ENCODE measurements around the gene STPG3. TPM values are rescaled to one million over a fixed set of nuclear protein-coding genes. Genes with fewer than 3 reads are reported as not detected.

Gene STPG3
- total and polyA plus RNA-seq, 2 of the 13 experiments (the other 11 are each of a cell fraction or from before 2014, with no cell fraction given): not detected

DNA sequence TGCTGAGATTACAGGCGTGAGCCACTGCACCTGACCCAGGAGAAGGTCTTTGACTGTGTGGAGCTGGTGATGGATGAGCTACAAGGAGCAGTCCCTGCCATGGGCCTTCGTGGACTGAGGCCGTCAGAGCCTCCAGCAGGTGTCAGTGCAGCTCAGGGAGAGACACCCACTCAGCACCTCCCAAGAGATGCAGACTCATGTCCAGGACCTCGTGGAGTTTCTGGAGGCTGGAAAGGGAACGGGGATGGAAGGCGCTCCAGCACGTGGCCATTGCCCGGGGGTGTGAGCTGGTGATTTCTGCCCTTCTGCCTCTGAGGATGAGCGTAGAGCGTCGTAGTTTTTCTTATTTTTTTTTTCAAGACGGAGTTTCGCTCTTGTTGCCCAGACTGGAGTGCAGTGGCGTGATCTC, 35.9 kb downstream of the STPG3 start (continued):
- TF ChIP-seq CBX5 (CRISPR knock-in tag; IDR thresholded peaks at IDR 0.05; ENCODE audit: borderline replicate concordance) (peak; percentile 24; the same call in 1 of the 2 replicates), STAG1 (CRISPR knock-in tag; IDR thresholded peaks at IDR 0.05) (peak; percentile 91), ZFP82 (CRISPR knock-in tag; IDR thresholded peaks at IDR 0.05; ENCODE audit: borderline replicate concordance) (no peak), IKZF1 (IDR thresholded peaks at IDR 0.05) (no peak), ZNF329 (CRISPR knock-in tag; IDR thresholded peaks at IDR 0.05; ENCODE audit: low read depth) (no peak), IRX3 (CRISPR knock-in tag; IDR thresholded peaks at IDR 0.05; ENCODE audit: borderline replicate concordance, low read depth) (no peak), ATRX (CRISPR knock-in tag; IDR thresholded peaks at IDR 0.05; ENCODE audit: borderline replicate concordance) (no peak), NR2F6 (IDR thresholded peaks at IDR 0.05) (no peak), NR2F6 (CRISPR knock-in tag; IDR thresholded peaks at IDR 0.05) (peak; percentile 34; the same call in 1 of the 2 replicates), ZFP90 (CRISPR knock-in tag; IDR thresholded peaks at IDR 0.05; ENCODE audit: borderline replicate concordance) (no peak), ZNF367 (CRISPR knock-in tag; IDR thresholded peaks at IDR 0.05; ENCODE audit: borderline replicate concordance) (no peak), GTF3A (CRISPR knock-in tag; conservative IDR thresholded peaks at IDR 0.05) (no peak), ZNF501 (CRISPR knock-in tag; IDR thresholded peaks at IDR 0.05) (no peak), CHCHD3 (CRISPR knock-in tag; IDR thresholded peaks at IDR 0.05) (no peak), KDM1A (CRISPR knock-in tag; IDR thresholded peaks at IDR 0.05) (no peak), XBP1 (CRISPR knock-in tag; IDR thresholded peaks at IDR 0.05) (no peak), GABPB1 (CRISPR knock-in tag; IDR thresholded peaks at IDR 0.05) (no peak), ZBTB1 (CRISPR knock-in tag; IDR thresholded peaks at IDR 0.05; ENCODE audit: borderline replicate concordance) (no peak), ZNF709 (CRISPR knock-in tag; IDR thresholded peaks at IDR 0.05) (no peak), ZC3H13 (CRISPR knock-in tag; IDR thresholded peaks at IDR 0.05) (no peak), PHF20 (CRISPR knock-in tag; IDR thresholded peaks at IDR 0.05) (no peak), KLF16 (CRISPR knock-in tag; IDR thresholded peaks at IDR 0.05) (no peak), ZNF678 (CRISPR knock-in tag; IDR thresholded peaks at IDR 0.05) (no peak), ZNF496 (CRISPR knock-in tag; IDR thresholded peaks at IDR 0.05; ENCODE audit: insufficient replicate concordance) (no peak), AGO1 (IDR thresholded peaks at IDR 0.05; ENCODE audit: low read depth, low read length, poor library complexity, severe bottlenecking) (no peak), ZNF260 (CRISPR knock-in tag; IDR thresholded peaks at IDR 0.05; ENCODE audit: borderline replicate concordance, low read depth) (no peak), ZNF256 (CRISPR knock-in tag; conservative IDR thresholded peaks at IDR 0.05) (no peak), ARNT (IDR thresholded peaks at IDR 0.05) (no peak)
- TF ChIP-seq, protein P1, sequence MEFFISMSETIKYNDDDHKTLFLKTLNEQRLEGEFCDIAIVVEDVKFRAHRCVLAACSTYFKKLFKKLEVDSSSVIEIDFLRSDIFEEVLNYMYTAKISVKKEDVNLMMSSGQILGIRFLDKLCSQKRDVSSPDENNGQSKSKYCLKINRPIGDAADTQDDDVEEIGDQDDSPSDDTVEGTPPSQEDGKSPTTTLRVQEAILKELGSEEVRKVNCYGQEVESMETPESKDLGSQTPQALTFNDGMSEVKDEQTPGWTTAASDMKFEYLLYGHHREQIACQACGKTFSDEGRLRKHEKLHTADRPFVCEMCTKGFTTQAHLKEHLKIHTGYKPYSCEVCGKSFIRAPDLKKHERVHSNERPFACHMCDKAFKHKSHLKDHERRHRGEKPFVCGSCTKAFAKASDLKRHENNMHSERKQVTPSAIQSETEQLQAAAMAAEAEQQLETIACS (CRISPR knock-in tag; IDR thresholded peaks at IDR 0.05): no peak
- TF ChIP-seq, protein P2, sequence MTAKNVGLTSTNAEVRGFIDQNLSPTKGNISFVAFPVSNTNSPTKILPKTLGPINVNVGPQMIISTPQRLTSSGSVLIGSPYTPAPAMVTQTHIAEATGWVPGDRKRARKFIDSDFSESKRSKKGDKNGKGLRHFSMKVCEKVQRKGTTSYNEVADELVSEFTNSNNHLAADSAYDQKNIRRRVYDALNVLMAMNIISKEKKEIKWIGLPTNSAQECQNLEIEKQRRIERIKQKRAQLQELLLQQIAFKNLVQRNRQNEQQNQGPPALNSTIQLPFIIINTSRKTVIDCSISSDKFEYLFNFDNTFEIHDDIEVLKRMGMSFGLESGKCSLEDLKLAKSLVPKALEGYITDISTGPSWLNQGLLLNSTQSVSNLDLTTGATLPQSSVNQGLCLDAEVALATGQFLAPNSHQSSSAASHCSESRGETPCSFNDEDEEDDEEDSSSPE (CRISPR knock-in tag; IDR thresholded peaks at IDR 0.05): peak; percentile 36; the same call in 1 of the 2 replicates

Measured in HepG2 (cell line).